Measurements from ENCODE around the gene C1R.

- TF ChIP-seq CTCF (conservative IDR thresholded peaks at IDR 0.05; ENCODE audit: low read length), result no peak
- TF ChIP-seq EZH2phosphoT487 (IDR thresholded peaks at IDR 0.05; ENCODE audit: borderline replicate concordance, low read depth, low read length), result no peak
These were observed 27.9 kb upstream of the C1R start for GRCh38 chr12:7120166-7120565.
